Measurements from ENCODE around the gene TSSC4.

DNA sequence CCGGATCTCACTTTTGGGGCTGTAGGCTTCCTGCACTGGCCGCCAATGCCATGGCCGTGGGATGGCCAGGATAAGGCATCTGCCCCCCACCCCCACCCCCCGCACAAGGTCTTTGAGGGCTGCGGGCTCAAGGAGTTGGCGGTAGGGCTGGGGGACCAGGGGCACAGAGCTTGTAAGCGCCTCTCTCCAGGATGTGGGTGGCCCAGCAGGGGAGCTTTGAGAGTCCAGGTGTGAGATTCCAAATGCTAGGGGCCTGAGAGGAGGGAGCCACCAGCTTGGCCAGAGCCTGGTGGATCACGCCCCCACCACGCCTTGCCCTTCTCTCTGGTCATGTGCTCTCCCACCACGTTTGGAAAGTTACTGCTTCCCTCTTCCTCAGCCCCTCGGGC, 18.4 kb upstream of the TSSC4 start:
- TF ChIP-seq POLR2A (IDR thresholded peaks at IDR 0.05) (no peak), EP300 (IDR thresholded peaks at IDR 0.05) (no peak), POLR2AphosphoS5 (IDR thresholded peaks at IDR 0.05) (no peak)
- TF ChIP-seq, protein P1, sequence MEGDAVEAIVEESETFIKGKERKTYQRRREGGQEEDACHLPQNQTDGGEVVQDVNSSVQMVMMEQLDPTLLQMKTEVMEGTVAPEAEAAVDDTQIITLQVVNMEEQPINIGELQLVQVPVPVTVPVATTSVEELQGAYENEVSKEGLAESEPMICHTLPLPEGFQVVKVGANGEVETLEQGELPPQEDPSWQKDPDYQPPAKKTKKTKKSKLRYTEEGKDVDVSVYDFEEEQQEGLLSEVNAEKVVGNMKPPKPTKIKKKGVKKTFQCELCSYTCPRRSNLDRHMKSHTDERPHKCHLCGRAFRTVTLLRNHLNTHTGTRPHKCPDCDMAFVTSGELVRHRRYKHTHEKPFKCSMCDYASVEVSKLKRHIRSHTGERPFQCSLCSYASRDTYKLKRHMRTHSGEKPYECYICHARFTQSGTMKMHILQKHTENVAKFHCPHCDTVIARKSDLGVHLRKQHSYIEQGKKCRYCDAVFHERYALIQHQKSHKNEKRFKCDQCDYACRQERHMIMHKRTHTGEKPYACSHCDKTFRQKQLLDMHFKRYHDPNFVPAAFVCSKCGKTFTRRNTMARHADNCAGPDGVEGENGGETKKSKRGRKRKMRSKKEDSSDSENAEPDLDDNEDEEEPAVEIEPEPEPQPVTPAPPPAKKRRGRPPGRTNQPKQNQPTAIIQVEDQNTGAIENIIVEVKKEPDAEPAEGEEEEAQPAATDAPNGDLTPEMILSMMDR (IDR thresholded peaks at IDR 0.05): no peak

All from gastroesophageal sphincter (tissue), 3 donors.